Body of pancreas (tissue), 4 donors: ENCODE data around the gene ATG16L1.

Source experiments
- CTCF ChIP-seq, 7 experiments: fragments of 450-650 bp in 4 of 7; fragments of 200-600 bp in 3 of 7; sonication (generic) in 3 of 7; IDR thresholded peaks; one replicate each; pipeline ENCODE4 v1.5.1; 2016 to 2019; ENCODE audit warnings: antibody characterized with exemption in 7 of 7
- POLR2A ChIP-seq, 3 donors: fragments of 450-650 bp; IDR thresholded peaks; one replicate each; pipeline ENCODE4 v1.6.1; 2016; ENCODE audit warnings: antibody characterized with exemption in 3 of 3, mild to moderate bottlenecking in 2 of 3

GRCh38 chr2:233325814-233326213 is 74.3 kb downstream of the ATG16L1 start:
- TF ChIP-seq CTCF (IDR thresholded peaks at IDR 0.05) (no peak), POLR2A (IDR thresholded peaks at IDR 0.05) (no peak)
